ENCODE data around the gene CCT7.

CCT7 gene

GRCh38 chr2:73291093-73291460, 57.0 kb downstream of the CCT7 start:
- TF ChIP-seq GABPA (IDR thresholded peaks at IDR 0.05; ENCODE audit: low read depth) (no peak), REST (IDR thresholded peaks at IDR 0.05; ENCODE audit: insufficient replicate concordance, low read depth) (peak; percentile 98)
- peak; percentile 36 to 46 for DNase-seq (ENCODE audit: low read depth in 1 of 2, low spot score in 1 of 2)
- no peak overlapping the region for H3K4me3 ChIP-seq (replicated peaks; ENCODE audit: insufficient read depth, low read length)
- H3K27ac ChIP-seq (replicated peaks), result no peak overlapping the region
- H3K27me3 ChIP-seq (ENCODE audit: insufficient read depth, poor library complexity, severe bottlenecking), result peaks cover 36% of the 10 kb centered on the region

GRCh38 chr2:73291461-73292315, 57.6 kb downstream of the CCT7 start:
- Histone ChIP-seq H3K4me3 (replicated peaks; ENCODE audit: insufficient read depth, low read length) (no peak overlapping the region), H3K27ac (replicated peaks) (no peak overlapping the region), H3K27me3 (ENCODE audit: insufficient read depth, poor library complexity, severe bottlenecking) (peaks cover 39% of the 10 kb centered on the region)
- TF ChIP-seq SPI1 (IDR thresholded peaks at IDR 0.05; ENCODE audit: borderline replicate concordance, low read depth) (peak; percentile 30; the same call in 1 of the 2 replicates), REST (IDR thresholded peaks at IDR 0.05; ENCODE audit: insufficient replicate concordance, low read depth) (peak; percentile 39), CTCF (IDR thresholded peaks at IDR 0.05; ENCODE audit: insufficient read depth, low read length) (no peak)
- peak in 1 of 2 experiments; percentile 20 for DNase-seq (ENCODE audit: low read depth in 1 of 2, low spot score in 1 of 2)

GRCh38 chr2:73292316-73292905, 58.3 kb downstream of the CCT7 start:
- Histone ChIP-seq H3K27me3 (ENCODE audit: insufficient read depth, poor library complexity, severe bottlenecking) (peaks cover 40% of the 10 kb centered on the region), H3K4me3 (replicated peaks; ENCODE audit: insufficient read depth, low read length) (no peak overlapping the region), H3K27ac (replicated peaks) (no peak overlapping the region)
- DNase-seq (ENCODE audit: low read depth in 1 of 2, low spot score in 1 of 2), result no peak
- no peak for TF ChIP-seq CTCF (IDR thresholded peaks at IDR 0.05; ENCODE audit: insufficient read depth, low read length)

GRCh38 chr2:73292906-73293533, 58.9 kb downstream of the CCT7 start:
- H3K4me3 ChIP-seq (replicated peaks; ENCODE audit: insufficient read depth, low read length), result peak overlapping the region; percentile 55
- H3K27me3 ChIP-seq (ENCODE audit: insufficient read depth, poor library complexity, severe bottlenecking), result peaks cover 40% of the 10 kb centered on the region
- no peak overlapping the region for H3K27ac ChIP-seq (replicated peaks)
- TF ChIP-seq CTCF (IDR thresholded peaks at IDR 0.05; ENCODE audit: insufficient read depth, low read length) (no peak), POLR2AphosphoS5 (IDR thresholded peaks at IDR 0.05; ENCODE audit: low read depth) (no peak), SPI1 (IDR thresholded peaks at IDR 0.05; ENCODE audit: borderline replicate concordance, low read depth) (no peak), GABPA (IDR thresholded peaks at IDR 0.05; ENCODE audit: low read depth) (no peak), REST (IDR thresholded peaks at IDR 0.05; ENCODE audit: insufficient replicate concordance, low read depth) (no peak)
- DNase-seq (ENCODE audit: low read depth in 1 of 2, low spot score in 1 of 2), result no peak

All from HL-60 (cell line).